ENCODE measurements around the gene ACKR4. TPM values are rescaled to one million over a fixed set of nuclear protein-coding genes. Genes with fewer than 3 reads are reported as not detected.
"Not testable (repeated sequence)": the region's sequence is repeated elsewhere in the genome, so short reads cannot be mapped to it uniquely, and the experiment has no call there.

ACKR4 gene
- polyA plus RNA-seq, 3 donors, result 0.60 to 2.6 (median 1.2) TPM

DNA sequence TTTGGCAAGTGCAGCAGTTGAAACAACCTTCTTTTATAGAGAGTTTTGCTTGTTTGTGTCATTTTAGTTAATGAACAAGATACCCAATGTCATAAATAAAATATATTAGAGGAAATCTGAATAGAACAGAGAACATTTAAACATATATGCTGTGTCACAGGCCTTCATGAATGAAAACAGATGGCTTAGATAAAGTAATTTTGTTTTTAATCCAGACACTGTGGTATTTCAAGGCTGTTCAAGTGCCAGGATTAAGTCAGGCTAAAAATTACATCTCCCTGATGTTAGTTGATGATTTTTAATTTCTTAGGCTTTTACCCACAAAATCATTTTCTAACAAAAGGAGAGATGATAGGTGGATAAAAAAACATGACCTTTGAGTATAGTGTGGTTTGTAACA, 4.9 kb upstream of the ACKR4 start:
- H3K27ac ChIP-seq (ENCODE audit: low read depth, low read length), result no peak overlapping the region

DNA sequence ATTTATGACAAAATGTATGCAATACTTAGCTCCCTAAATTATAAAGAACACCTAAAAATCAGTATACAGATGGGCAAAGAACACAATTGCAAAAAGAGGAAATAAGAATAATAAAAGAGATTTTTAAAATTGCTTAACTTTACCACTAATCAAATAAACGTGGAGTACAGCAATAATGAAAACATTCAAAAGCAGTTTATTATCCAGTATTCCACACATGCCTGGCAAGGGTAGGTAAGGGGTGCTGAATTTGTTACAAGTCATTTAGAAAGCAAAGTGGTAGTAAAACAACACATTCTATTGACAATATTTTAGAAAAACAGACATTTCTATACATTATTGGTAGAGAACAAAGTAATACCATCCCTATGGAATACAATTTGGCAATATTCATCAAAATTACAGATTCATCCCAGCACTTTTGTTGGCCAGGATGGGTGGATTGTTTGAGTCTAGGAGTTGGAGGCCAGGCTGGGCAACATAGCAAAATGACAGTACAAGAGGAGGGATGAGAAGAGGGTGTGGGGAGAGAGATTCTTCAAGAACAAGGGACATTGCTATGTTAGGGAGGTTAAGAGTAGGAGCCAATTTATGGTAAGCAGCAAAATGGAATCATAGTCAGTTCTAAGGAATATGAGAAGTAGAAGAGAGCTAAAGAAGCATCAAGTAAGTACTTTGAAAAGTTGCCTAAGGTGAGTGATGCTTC, 3.7 kb upstream of the ACKR4 start:
- no peak overlapping the region for H3K27ac ChIP-seq (ENCODE audit: low read depth, low read length)
- WGBS, 3 donors, result 29 to 47% (median 30%) methylated on average over 1 of the region's 1 CpG

DNA sequence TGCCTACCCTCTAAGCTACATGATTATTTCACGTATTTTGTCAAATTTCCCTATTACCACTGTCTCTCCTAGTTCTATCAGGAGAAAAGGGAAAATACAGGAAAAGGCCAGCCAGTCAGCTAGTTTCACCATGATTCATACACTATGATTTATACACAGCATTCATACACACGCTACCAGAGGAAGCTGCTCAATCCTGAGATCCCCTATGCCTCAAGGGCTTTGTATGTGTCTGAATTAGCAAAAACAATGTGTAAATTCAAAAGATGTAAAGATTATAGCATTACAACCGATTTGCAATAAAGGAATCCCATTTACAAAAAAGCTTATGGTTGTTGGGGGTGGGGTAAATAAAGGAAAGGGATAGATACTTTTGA, 3.1 kb upstream of the ACKR4 start:
- WGBS, 3 donors, result 53 to 74% (median 71%) methylated on average over 3 of the region's 3 CpGs

DNA sequence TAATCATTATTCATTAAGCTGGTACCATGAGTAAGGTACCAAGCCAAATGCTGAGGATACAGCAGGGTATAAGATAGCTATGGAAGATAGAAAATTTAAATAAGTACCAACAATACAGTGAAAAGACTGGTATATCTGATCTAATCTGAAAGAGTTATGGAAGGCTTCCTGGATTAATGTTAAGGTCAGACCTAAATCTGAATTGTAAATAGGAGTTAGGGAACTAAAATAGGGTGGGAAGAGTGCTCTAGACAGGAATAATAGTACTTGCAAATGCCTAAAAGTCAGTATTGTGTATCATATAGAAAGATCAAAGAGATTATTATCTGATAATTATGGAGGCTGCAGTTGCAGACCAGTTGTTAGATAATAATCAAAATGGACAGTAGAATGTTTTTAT, 2.6 kb upstream of the ACKR4 start:
- H3K27ac ChIP-seq (ENCODE audit: low read depth, low read length), result no peak overlapping the region

More for the DNA sequence above, 3.1 kb upstream of the ACKR4 start:
- H3K27ac ChIP-seq (ENCODE audit: low read depth, low read length), result no peak overlapping the region

DNA sequence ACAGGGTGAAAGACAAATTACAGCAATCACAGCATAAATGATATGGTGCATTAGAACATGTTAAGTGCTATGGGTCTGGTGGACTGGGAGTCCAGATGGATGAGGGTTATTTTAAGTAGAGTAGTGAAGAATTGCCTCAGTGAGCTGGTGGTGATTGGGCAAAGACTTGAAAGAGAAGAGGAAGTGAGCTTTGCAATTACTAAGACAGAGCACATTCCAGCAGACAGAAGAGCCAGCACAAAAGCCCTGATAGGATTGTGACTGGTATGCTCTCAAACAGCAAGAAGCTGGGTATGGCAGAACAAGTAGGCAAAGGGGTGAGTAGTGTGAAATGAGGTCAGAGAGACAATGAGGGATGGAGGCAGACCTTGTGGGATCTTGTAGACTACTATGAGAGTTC, 2.1 kb upstream of the ACKR4 start:
- H3K27ac ChIP-seq (ENCODE audit: low read depth, low read length), result no peak overlapping the region

DNA sequence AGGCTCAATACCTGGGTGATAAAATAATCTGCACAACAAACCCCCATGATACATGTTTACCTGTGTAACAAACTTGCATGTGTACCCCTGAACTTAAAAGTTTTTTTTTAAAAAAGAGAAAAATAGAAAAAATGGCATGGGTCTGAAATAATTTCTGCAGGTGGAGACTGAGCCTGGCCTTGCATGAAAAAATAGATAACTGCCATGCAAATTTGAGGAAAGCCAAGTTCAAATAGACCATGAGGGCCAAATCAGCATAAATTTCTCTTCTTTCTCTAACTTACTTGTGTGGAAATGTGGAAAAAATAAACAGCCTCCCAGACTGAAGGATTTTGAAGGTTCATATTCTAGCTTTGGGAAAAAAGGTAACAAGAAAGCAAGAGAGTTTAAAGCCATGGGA, 744 bp upstream of the ACKR4 start:
- H3K27ac ChIP-seq (ENCODE audit: low read depth, low read length), result no peak overlapping the region

DNA sequence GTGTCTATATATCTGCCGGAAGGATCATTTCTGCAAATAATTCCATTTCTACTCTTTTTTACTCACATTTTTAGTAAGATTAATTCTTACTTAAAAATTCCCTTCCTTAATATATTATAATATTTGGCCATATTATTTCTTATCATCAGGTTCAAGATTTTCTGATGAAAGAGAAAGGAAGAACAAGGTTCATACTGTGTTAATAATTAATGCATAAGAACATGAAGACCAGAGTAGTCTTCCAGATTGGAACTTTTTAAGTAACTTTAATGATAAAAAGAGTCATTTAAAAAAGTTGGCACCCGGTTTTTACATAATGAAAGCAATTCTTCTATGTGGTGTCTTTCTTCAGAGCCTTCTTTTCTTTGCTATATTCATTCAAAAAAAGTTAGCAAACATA, 590 bp downstream of the ACKR4 start:
- no peak overlapping the region for H3K27ac ChIP-seq (ENCODE audit: low read depth, low read length)
- 58 to 73% (median 70%) methylated on average over 2 of the region's 2 CpGs for WGBS, 3 donors

DNA sequence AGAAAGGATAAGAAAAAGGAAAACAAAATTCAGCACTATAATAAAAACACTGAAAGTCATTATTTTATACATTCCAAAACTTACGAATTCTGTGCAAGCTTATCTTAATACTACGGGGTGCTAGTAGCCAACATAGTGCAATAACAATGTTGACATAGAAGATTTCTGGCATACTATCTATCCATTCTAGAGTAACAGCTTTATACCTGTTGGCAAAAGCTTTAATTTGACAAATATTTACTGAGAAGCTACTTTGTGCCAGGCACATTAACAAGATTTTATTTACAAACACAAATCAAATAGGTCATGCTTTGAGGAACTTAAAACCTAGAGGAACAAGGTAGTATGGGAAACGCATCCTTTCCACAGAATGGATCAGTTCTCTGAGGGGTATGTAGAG, 1.1 kb downstream of the ACKR4 start:
- WGBS, 3 donors, result 49 to 81% (median 77%) methylated on average over 3 of the region's 3 CpGs
- no peak overlapping the region for H3K27ac ChIP-seq (ENCODE audit: low read depth, low read length)

DNA sequence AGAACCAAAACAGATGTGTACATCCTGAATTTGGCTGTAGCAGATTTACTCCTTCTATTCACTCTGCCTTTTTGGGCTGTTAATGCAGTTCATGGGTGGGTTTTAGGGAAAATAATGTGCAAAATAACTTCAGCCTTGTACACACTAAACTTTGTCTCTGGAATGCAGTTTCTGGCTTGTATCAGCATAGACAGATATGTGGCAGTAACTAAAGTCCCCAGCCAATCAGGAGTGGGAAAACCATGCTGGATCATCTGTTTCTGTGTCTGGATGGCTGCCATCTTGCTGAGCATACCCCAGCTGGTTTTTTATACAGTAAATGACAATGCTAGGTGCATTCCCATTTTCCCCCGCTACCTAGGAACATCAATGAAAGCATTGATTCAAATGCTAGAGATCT, 3.5 kb downstream of the ACKR4 start:
- WGBS, 3 donors, result no CpG with 5 or more reads among the region's 1 CpG
- not testable (repeated sequence) for H3K27ac ChIP-seq (ENCODE audit: low read depth, low read length)

DNA sequence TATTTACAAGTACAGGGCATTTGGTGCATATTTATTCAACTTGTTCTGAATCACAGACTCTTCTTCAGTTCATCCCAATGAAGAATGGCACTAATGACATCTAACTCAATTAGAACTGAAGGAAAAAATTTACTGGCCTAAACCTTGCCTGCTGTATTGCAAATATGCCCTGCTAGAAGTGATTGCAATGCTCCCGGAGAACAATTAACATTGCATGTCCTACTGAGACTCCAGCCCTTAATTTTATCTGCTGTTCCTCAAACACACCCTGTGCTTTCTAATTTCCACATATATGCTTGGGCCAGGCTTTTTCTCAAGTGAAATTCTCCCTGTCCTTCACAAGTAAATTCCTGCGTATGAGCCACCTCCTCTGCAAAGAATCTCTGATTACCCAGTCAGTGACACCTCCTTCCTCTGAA, 8.3 kb downstream of the ACKR4 start:
- 79 to 85% (median 80%) methylated on average over 2 of the region's 2 CpGs for WGBS, 3 donors
- H3K27ac ChIP-seq (ENCODE audit: low read depth, low read length), result no peak overlapping the region

DNA sequence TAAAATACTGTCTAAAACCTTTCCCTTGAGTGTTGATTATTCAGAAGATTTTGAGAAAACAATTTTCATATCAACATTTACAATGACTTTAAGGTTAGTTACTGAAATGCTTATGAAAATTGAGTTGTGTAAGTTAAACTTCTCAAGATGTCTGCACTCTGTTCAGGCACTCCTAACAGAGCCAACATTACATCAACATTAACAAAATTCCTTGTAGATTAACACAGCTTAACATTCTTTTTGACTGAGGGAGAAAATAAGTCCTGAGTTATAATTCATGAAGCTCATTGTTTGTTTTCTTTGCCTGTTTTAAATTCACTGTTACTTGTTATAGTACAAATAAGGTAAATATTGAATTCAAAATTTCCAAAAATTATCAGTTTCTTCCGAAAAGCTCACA, 9.0 kb downstream of the ACKR4 start:
- WGBS, 3 donors, result 71 to 89% (median 88%) methylated on average over 1 of the region's 1 CpG
- no peak overlapping the region for H3K27ac ChIP-seq (ENCODE audit: low read depth, low read length)

DNA sequence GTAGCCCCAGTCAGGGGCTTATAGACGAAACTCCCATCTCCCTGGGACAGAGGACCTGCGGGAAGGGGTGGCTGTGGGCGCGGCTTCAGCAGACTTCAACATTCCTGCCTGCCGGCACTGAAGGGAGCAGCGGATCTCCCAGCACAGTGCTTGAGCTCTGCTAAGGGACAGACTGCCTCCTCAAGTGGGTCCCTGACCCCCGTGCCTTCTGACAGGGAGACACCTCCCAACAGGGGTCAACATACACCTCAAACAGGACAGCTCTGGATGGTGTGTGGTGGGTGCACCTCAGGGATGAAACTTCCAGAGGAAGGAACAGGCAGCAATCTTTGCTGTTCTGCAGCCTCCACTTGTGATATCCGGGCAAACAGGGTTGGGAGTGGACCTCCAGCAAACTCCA, 9.6 kb downstream of the ACKR4 start:
- H3K27ac ChIP-seq (ENCODE audit: low read depth, low read length), result not testable (repeated sequence)
- 88 to 93% (median 90%) methylated on average over 8 of the region's 8 CpGs for WGBS, 3 donors

DNA sequence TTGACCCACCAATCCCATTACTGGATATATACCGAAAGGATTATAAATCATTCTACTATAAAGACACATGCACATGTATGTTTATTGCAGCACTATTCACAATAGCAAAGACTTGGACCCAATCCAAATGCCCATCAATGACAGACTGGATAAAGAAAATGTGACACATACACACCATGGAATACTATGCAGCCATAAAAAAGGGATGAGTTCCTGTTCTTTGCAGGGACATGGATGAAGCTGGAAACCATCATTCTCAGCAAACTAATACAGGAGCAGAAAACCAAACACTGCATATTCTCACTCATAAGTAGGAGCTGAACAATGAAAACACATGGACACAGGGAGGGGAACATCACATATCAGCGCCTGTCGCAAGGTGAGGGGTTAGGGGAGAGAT, 18.2 kb downstream of the ACKR4 start:
- 96 to 100% (median 99%) methylated on average over 3 of the region's 3 CpGs for WGBS, 3 donors
- H3K27ac ChIP-seq (ENCODE audit: low read depth, low read length), result not testable (repeated sequence)

DNA sequence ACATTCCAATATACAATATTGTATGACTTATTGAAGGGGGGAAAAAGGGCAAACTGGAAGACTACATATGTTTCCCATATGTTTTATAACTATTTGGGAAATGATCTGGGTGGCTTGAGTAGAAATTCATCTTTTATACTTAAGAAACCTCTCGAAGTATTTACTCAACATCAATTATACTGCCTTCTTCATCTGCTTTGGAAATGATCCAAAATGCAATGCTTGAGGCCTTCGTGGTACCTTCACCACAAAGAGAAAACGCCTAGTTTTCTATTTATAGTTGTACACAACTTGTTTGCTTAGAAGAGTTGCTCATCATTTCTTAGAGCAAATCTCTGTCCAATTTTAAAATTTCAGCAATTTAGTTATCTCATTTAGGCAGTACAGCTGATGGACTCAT, 18.8 kb downstream of the ACKR4 start:
- H3K27ac ChIP-seq (ENCODE audit: low read depth, low read length), result no peak overlapping the region
- WGBS, 3 donors, result 59 to 85% (median 71%) methylated on average over 3 of the region's 3 CpGs

DNA sequence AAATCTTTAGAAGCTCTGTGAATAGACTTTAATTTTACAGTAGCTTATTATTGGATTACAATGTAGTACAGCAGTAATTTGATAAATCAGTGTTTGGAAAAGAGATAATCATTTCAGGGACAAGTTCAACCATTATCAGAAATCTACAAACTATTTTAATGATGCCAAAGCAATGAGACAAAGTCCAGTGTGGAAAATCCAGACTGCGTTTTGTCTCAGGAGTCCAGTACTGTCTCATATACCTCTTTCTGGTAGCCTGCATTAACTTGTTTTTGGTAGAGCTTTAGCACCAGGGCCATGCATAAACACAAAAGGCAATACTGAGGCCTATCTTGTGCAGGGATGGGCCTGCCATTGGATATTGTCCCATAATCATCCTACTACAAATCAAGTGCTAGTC, 19.7 kb downstream of the ACKR4 start:
- WGBS, 3 donors, result 32 to 95% (median 85%) methylated on average over 1 of the region's 1 CpG
- no peak overlapping the region for H3K27ac ChIP-seq (ENCODE audit: low read depth, low read length)

DNA sequence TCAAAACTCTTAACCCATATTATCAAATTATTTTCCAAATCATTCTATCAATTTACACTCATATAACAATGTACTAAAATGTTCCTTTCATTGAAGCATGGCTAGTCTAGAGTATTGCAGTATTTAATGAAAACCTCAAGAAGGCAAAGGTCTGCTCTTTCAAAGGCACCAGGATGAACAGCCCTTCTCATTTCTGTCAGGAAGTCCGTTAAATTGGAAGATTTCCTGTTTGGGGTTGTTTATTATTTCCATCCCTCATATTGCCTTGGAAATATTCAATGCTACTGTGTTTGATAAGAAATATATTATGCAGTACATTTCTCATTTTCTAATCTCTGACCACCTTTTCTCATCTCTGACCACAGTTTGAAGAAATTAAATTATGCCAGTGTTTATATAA, 25.1 kb downstream of the ACKR4 start:
- 33 to 68% (median 35%) methylated on average over 1 of the region's 1 CpG for WGBS, 3 donors
- H3K27ac ChIP-seq (ENCODE audit: low read depth, low read length), result no peak overlapping the region

DNA sequence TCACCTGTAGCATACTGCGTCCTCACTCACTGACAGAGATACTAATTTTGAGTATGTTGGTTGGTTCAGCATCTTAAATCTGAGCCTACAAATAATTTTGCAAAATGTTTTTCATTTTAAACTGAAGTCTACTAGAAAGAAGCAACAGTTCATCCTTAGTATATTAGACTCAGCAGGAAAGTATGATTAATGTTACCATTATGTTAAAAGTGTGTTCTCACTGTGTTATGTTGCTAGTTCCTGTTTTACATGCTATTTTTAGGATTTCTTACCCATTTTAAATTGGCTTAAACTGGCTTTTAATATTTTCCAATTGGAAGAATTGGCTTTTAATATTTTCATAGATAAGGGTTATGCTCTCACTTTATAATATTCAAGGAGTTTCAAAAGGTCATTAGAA, 25.7 kb downstream of the ACKR4 start:
- 82 to 93% (median 86%) methylated on average over 1 of the region's 1 CpG for WGBS, 3 donors

DNA sequence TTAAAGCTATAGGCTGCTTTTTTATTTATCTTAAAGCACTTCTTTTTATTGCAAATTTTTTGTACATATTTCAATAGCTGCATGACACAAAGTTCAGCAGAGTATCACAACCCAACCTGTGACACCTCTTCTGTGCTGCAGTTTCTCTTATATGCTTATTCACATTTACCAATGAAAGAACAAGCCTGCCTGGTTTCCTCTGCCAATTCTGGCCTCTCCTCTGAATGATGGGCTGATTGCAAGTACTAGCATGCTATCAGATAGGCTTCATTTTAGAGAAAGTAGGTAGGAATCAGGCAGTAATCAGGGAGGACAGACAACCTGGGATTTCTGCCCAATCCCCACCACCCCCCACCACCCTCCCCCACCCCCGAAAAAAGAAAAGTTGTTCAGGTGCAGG, 26.6 kb downstream of the ACKR4 start:
- WGBS, 3 donors, result 92 to 100% (median 97%) methylated on average over 1 of the region's 1 CpG
- H3K27ac ChIP-seq (ENCODE audit: low read depth, low read length), result no peak overlapping the region

More for the DNA sequence above, 25.7 kb downstream of the ACKR4 start:
- no peak overlapping the region for H3K27ac ChIP-seq (ENCODE audit: low read depth, low read length)

DNA sequence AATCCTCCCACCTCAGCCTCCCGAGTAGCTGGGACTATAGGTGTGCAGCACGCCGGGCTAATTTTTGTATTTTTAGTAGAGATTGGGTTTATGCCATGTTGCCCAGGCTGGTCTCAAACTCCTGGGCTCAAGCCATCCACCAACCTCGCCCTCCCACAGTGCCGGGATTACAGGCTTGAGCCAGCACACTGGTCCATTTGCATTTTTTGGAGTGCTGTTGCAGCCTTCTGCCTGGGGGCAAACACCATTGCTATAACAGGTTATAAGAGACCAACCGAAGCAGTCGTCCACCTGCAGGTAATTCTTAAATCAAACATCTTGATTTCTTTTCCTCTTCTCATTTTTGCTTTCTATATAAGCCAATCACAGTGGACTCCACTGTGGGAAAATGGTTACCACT, 27.7 kb downstream of the ACKR4 start:
- no peak overlapping the region for H3K27ac ChIP-seq (ENCODE audit: low read depth, low read length)
- 95 to 98% (median 96%) methylated on average over 7 of the region's 7 CpGs for WGBS, 3 donors

DNA sequence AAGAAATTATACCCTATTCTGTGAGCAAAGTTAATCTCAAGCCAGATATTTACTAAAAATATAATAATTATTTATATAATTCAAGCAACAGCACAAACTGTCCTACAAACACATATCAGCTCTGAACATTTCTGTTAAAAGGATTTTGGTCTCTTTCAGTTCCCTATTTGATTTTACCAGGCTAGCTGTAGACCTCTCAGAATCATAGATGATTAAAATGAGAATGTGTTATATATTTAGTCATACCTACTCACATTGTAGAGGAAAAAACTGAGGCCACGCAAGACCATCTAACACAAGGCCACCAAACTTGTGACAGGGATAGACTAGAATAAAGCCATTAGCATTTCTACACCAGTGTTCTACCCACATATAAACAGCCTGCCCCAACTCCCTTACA, 28.5 kb downstream of the ACKR4 start:
- 90 to 94% (median 93%) methylated on average over 1 of the region's 1 CpG for WGBS, 3 donors
- H3K27ac ChIP-seq (ENCODE audit: low read depth, low read length), result no peak overlapping the region

DNA sequence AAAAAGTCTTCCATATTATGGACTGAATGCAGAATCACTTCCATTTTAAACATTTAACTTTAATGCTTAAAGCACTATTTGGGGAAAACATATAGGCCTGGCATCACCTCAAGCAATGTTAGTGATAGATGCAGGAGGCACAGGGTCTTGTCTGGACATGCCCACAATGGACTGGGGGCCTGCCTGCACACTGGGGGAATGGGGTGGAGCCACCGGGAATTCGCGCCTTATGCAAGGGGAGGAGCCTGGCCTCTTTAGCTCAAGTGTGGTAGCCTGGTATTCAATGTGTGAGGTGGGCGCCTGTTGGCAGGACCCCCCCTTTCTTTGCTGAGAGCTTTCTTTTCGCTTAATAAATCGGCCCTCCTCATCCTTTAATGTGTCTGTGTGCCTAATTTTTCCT, 29.9 kb downstream of the ACKR4 start:
- H3K27ac ChIP-seq (ENCODE audit: low read depth, low read length), result no peak overlapping the region
- 95 to 99% (median 98%) methylated on average over 6 of the region's 6 CpGs for WGBS, 3 donors

All from adipose tissue (tissue), 3 donors.